A549 (cell line): ENCODE results near the gene NECTIN4. TPM values are rescaled to one million over a fixed set of nuclear protein-coding genes. Genes with fewer than 3 reads are reported as not detected.

Source experiments
- ATAC-seq, 2 experiments: fragments of 200-7000 bp in 1 of 2; fragments of >200 bp in 1 of 2; cut with Nextera tagmentation in 1 of 2; cut with Tn5 transposase in 1 of 2; 3 replicates each; pipeline versions ENCODE4 v1.8.0 to v1.9.1; 2018 to 2020; ENCODE audit warnings: mild to moderate bottlenecking in 1 of 2, moderate library complexity in 1 of 2
- CTCF ChIA-PET: fragments of 300-600 bp; sonication (Branson Sonifier 250); formaldehyde crosslinking; extraction: SDS; loops from one replicate; lab custom pipeline; 2021; ENCODE audit warnings: antibody characterized with exemption, inconsistent platforms; lab: Yijun Ruan, JAX
- POLR2A ChIA-PET: fragments of 350-600 bp; formaldehyde crosslinking; extraction: SDS; loops from one replicate; lab custom pipeline; 2021; ENCODE audit warnings: antibody characterized with exemption, inconsistent platforms; lab: Yijun Ruan, JAX
- DNase-seq, 2 experiments: peaks; one replicate each; pipeline versions ENCODE4 v3.0.0 to v3.0.0-alpha.2; 2011 to 2016; ENCODE audit warnings: low read depth in 1 of 2, low spot score in 1 of 2
- FAIRE-seq: peaks from 2 replicates; lab custom pipeline; 2011; peaks lifted over from hg19 to GRCh38; lab: Jason Lieb, UNC
- H3K27ac ChIP-seq, 2 experiments: fragments of >200 bp; sonication (Bioruptor Twin); formaldehyde crosslinking; 3 replicates each; pipeline ENCODE4 v1.5.1; 2016 to 2017
- H3K4me1 ChIP-seq: fragments of >200 bp; sonication (Bioruptor Twin); formaldehyde crosslinking; 3 replicates; pipeline ENCODE4 v1.6.1; 2016
- H3K4me2 ChIP-seq: fragments of >200 bp; sonication (Bioruptor Twin); formaldehyde crosslinking; 3 replicates; pipeline ENCODE4 v1.6.1; 2016
- H3K4me3 ChIP-seq: fragments of >200 bp; sonication (Bioruptor Twin); formaldehyde crosslinking; 3 replicates; pipeline ENCODE4 v1.5.1; 2016
- H3K9me3 ChIP-seq: fragments of >200 bp; sonication (Bioruptor Twin); formaldehyde crosslinking; 3 replicates; pipeline ENCODE4 v1.6.1; 2016
- BHLHE40 ChIP-seq: IDR thresholded peaks from 2 replicates; pipeline ENCODE4 v1.6.1; 2012; ENCODE audit warnings: low read depth, low read length, inconsistent platforms
- CBX8 ChIP-seq: fragments of 200-600 bp; sonication (generic); IDR thresholded peaks from 2 replicates; pipeline ENCODE4 v1.6.1; 2016
- CEBPB ChIP-seq, 2 experiments: fragments of >200 bp in 1 of 2; sonication (Bioruptor Twin) in 1 of 2; formaldehyde crosslinking in 1 of 2; IDR thresholded peaks; 2 replicates each; pipeline ENCODE4 v1.6.1; 2012 to 2016
- CHD2 ChIP-seq: fragments of 150-350 bp; IDR thresholded peaks from 2 replicates; pipeline ENCODE4 v1.6.1; 2014; ENCODE audit warnings: low read length; ENCODE audit not compliant: partially characterized antibody
- EHMT2 ChIP-seq: fragments of 200-600 bp; sonication (generic); IDR thresholded peaks from 2 replicates; pipeline ENCODE4 v1.6.1; 2016; ENCODE audit warnings: antibody characterized with exemption, low read depth, mild to moderate bottlenecking, moderate library complexity
- EP300 ChIP-seq, 2 experiments: fragments of >200 bp; sonication (Bioruptor Twin); formaldehyde crosslinking; IDR thresholded peaks; 2 replicates in 1 of 2; 3 replicates in 1 of 2; pipeline ENCODE4 v1.6.1; 2016 to 2017
- FOSB ChIP-seq: fragments of 250-450 bp; sonication (Bioruptor Pico); IDR thresholded peaks from 2 replicates; pipeline ENCODE4 v1.5.0; 2020; ENCODE audit warnings: mild to moderate bottlenecking, moderate library complexity
- FOSL2 ChIP-seq, 2 experiments: fragments of 450-650 bp in 1 of 2; fragments of >200 bp in 1 of 2; sonication (Bioruptor Twin) in 1 of 2; formaldehyde crosslinking; IDR thresholded peaks; 2 replicates each; pipeline versions ENCODE4 v1.5.0 to v1.6.1; 2016 to 2020; ENCODE audit warnings: mild to moderate bottlenecking in 1 of 2, moderate library complexity in 1 of 2
- FOXS1 ChIP-seq: fragments of 250-450 bp; sonication (Bioruptor Pico); IDR thresholded peaks from 2 replicates; pipeline ENCODE4 v1.5.0; 2020; ENCODE audit warnings: mild to moderate bottlenecking, moderate library complexity
- POLR2AphosphoS2 ChIP-seq: conservative IDR thresholded peaks from 2 replicates; pipeline ENCODE4 v1.6.1; 2012; ENCODE audit warnings: low read length, improper control_type of control experiment, inconsistent platforms
- RAD21 ChIP-seq, 2 experiments: fragments of >200 bp in 1 of 2; sonication (Bioruptor Twin) in 1 of 2; formaldehyde crosslinking in 1 of 2; IDR thresholded peaks in 1 of 2; conservative IDR thresholded peaks in 1 of 2; 2 replicates in 1 of 2; 3 replicates in 1 of 2; pipeline ENCODE4 v1.6.1; 2012 to 2018; ENCODE audit warnings: inconsistent platforms in 1 of 2
- RARB ChIP-seq: fragments of 250-450 bp; sonication (Bioruptor Pico); IDR thresholded peaks from 2 replicates; pipeline ENCODE4 v1.8.0; 2021; ENCODE audit warnings: mild to moderate bottlenecking, moderate library complexity
- RFX5 ChIP-seq: fragments of 450-650 bp; IDR thresholded peaks from 2 replicates; pipeline ENCODE4 v1.7.1; 2014; ENCODE audit warnings: antibody characterized with exemption, mild to moderate bottlenecking, moderate library complexity
- SMC3 ChIP-seq: fragments of >200 bp; sonication (Bioruptor Twin); formaldehyde crosslinking; IDR thresholded peaks from 3 replicates; pipeline ENCODE4 v1.6.1; 2018; ENCODE audit warnings: inconsistent platforms
- ZFP36 ChIP-seq: fragments of 450-650 bp; IDR thresholded peaks from 2 replicates; pipeline ENCODE4 v1.6.1; 2014; ENCODE audit warnings: borderline replicate concordance; ENCODE audit not compliant: partially characterized antibody
- ZNF302 ChIP-seq: fragments of 250-450 bp; sonication (Bioruptor Pico); IDR thresholded peaks from 2 replicates; pipeline ENCODE4 v1.9.0; 2021; ENCODE audit warnings: inconsistent platforms, mild to moderate bottlenecking, moderate library complexity
- ZSCAN20 ChIP-seq: fragments of 250-450 bp; sonication (Bioruptor Pico); IDR thresholded peaks from 2 replicates; pipeline ENCODE4 v1.8.0; 2022; ENCODE audit warnings: mild to moderate bottlenecking, moderate library complexity
- WGBS: methylation state at CpG from one replicate; pipeline ENCODE4 v1.1.6; 2017; ENCODE audit errors: missing lambda C conversion rate; 5-methylcytosine and 5-hydroxymethylcytosine counted together
- polyA plus RNA-seq, 4 experiments: library from polyadenylated mRNA; depleted of rRNA in 3 of 4; stranded (reverse); fragments of >200 nt; fragmentation: RNase III in 1 of 4; extraction: RNeasy Plus Mini Kit Qiagen cat#74134 plus additional on column Dnase treatment in 1 of 4; gene quantifications; 2 replicates in 3 of 4; 3 replicates in 1 of 4; pipeline ENCODE4 v1.2.3, GENCODE V29; 2011 to 2017
- TF ChIP-seq, protein P1 (sequence below): fragments of 150-350 bp; IDR thresholded peaks from 2 replicates; pipeline ENCODE4 v1.6.1; 2014; ENCODE audit warnings: low read depth, mild to moderate bottlenecking, low read length
- TF ChIP-seq, protein P2 (sequence below): fragments of >200 bp; sonication (Bioruptor Twin); formaldehyde crosslinking; IDR thresholded peaks from 3 replicates; pipeline ENCODE4 v1.5.1; 2016

Gene NECTIN4
- polyA plus RNA-seq, 2 of the 4 experiments (the other 2 are of a cell fraction) = 1.5 to 4.3 TPM

DNA sequence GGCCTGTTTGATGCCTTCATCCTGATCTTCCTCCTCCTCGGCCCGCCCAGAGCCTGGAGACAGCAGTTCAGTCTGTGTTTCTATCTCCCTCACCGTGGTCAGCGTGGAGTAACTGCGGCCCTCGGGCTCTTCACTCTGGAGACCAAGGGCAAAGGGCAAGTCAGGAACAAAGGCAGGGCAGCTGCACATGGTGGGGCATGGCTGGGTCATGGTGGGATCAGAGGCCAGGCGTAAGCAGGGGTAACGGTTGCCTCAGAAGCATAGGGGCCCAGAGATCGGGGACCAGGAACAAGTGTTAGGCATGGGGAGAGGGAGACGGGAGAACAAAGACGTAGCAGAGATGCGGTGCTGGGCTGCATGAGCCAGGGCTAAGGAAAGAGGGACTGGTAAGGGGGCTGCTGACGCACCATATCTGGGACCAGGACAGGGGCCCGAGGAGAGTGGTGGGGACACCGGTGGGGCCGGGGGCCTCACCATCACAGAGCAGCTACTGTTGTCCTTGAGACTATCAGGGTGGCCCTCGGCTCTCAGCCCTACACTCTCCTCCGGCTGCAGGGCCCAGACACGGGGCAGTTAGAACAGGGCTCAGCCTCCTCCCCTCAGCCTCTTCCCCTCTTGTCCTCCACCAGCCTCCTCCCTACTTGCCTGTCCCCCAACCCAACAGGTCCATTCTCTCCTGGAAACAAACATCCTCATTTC, 16.5 kb downstream of the NECTIN4 start:
- Histone ChIP-seq H3K9me3 (no peaks in the 10 kb centered on the region), H3K27ac (peak overlapping the region in 1 of 2 experiments; percentile 71; a peak in 3 of 6 replicates), H3K4me1 (peaks cover 27% of the 10 kb centered on the region), H3K4me2 (0 out of 3 replicates have a peak overlapping the region, but pooled peaks have one; percentile 26), H3K4me3 (no peak overlapping the region)
- 92% methylated on average over 19 of the region's 19 CpGs for WGBS
- POLR2A ChIA-PET = interaction anchor here (0.5 kb wide), 1 partner anchor 82 kb away, joined by 3 read pairs; no protein-coding TSS in a partner anchor
- CTCF ChIA-PET = interaction anchor here (0.7 to 13.9 kb wide), 18 partner anchors 9 to 346 kb away, joined by 3 to 319 read pairs (median 4); partner anchors contain the start of genes F11R, KLHDC9 and NECTIN4
- FAIRE-seq (no peak), DNase-seq (no peak), ATAC-seq (no peak)
- TF ChIP-seq CEBPB (IDR thresholded peaks at IDR 0.05) = no peak
- TF ChIP-seq ZFP36 = no peak
- TF ChIP-seq, protein P1, sequence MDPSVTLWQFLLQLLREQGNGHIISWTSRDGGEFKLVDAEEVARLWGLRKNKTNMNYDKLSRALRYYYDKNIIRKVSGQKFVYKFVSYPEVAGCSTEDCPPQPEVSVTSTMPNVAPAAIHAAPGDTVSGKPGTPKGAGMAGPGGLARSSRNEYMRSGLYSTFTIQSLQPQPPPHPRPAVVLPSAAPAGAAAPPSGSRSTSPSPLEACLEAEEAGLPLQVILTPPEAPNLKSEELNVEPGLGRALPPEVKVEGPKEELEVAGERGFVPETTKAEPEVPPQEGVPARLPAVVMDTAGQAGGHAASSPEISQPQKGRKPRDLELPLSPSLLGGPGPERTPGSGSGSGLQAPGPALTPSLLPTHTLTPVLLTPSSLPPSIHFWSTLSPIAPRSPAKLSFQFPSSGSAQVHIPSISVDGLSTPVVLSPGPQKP = no peak
- no peak for TF ChIP-seq BHLHE40
- TF ChIP-seq EHMT2 = no peak
- no peak for TF ChIP-seq POLR2AphosphoS2
- no peak for TF ChIP-seq ZSCAN20 (CRISPR knock-in tag)
- no peak for TF ChIP-seq CHD2
- TF ChIP-seq RARB = no peak
- TF ChIP-seq FOSB (CRISPR knock-in tag) = no peak
- TF ChIP-seq FOSL2 (IDR thresholded peaks at IDR 0.05) = no peak
- no peak for TF ChIP-seq FOSL2 (CRISPR knock-in tag; IDR thresholded peaks at IDR 0.05)

DNA sequence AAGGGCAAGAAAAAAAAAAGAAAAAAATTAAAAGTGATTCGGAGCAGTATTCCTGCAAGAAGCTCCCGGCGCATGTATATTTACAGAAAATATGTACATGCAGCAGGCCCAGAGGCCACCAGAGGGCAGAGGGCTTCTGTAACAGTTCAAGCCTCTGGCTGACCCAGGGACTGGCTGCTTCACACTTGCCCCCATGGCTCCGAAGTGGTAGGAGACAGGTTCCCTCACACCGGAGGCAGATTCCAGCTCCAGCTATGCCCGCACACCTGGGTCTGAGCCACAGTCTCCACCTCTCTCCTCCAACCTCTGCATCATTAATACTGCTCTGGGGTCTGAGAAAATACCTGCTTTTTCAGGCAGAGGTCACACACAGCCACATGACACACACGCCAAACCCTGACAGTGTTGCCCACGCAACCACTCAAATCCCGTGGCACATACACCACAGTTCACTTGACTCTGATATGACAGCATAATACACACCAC, 17.4 kb downstream of the NECTIN4 start:
- Histone ChIP-seq H3K4me3 (no peak overlapping the region), H3K4me2 (no peak overlapping the region), H3K27ac (peak overlapping the region in 1 of 2 experiments; percentile 51; a peak in 2 of 6 replicates)
- peak; percentile 70 to 72 for DNase-seq
- ChIA-PET CTCF (interaction anchor here (0.6 to 13.9 kb wide), 36 partner anchors 8 to 345 kb away, joined by 3 to 319 read pairs (median 5); partner anchors contain the start of genes B4GALT3, DEDD, F11R and ITLN2), POLR2A (interaction anchor here (0.6 to 0.7 kb wide), 2 partner anchors 16 to 20 kb away, joined by 3 read pairs; no protein-coding TSS in a partner anchor)
- peak; percentile 77 to 83 for ATAC-seq
- WGBS = 62% methylated on average over 9 of the region's 9 CpGs
- TF ChIP-seq EP300 (IDR thresholded peaks at IDR 0.05) (no peak), SMC3 (peak; percentile 91), ZNF302 (CRISPR knock-in tag) (no peak), RFX5 (no peak), CHD2 (no peak), RAD21 (conservative IDR thresholded peaks at IDR 0.05 in 1 of 2, IDR thresholded peaks at IDR 0.05 in 1 of 2) (peak; percentile 73 to 81), CBX8 (no peak), FOXS1 (CRISPR knock-in tag) (no peak)
- TF ChIP-seq, protein P2, sequence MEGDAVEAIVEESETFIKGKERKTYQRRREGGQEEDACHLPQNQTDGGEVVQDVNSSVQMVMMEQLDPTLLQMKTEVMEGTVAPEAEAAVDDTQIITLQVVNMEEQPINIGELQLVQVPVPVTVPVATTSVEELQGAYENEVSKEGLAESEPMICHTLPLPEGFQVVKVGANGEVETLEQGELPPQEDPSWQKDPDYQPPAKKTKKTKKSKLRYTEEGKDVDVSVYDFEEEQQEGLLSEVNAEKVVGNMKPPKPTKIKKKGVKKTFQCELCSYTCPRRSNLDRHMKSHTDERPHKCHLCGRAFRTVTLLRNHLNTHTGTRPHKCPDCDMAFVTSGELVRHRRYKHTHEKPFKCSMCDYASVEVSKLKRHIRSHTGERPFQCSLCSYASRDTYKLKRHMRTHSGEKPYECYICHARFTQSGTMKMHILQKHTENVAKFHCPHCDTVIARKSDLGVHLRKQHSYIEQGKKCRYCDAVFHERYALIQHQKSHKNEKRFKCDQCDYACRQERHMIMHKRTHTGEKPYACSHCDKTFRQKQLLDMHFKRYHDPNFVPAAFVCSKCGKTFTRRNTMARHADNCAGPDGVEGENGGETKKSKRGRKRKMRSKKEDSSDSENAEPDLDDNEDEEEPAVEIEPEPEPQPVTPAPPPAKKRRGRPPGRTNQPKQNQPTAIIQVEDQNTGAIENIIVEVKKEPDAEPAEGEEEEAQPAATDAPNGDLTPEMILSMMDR = peak; percentile 75
- TF ChIP-seq, all 56 proteins: peak for 3
- no peak for FAIRE-seq
- Histone ChIP-seq H3K9me3 (no peaks in the 10 kb centered on the region), H3K4me1 (peaks cover 27% of the 10 kb centered on the region)
